ENCODE measurements around the gene CD47.

- no peak for TF ChIP-seq POLR2A (IDR thresholded peaks at IDR 0.05; ENCODE audit: low read depth, low read length)
- no peak for TF ChIP-seq CEBPB (IDR thresholded peaks at IDR 0.05; ENCODE audit: low read depth, low read length)
- TF ChIP-seq, protein P1, sequence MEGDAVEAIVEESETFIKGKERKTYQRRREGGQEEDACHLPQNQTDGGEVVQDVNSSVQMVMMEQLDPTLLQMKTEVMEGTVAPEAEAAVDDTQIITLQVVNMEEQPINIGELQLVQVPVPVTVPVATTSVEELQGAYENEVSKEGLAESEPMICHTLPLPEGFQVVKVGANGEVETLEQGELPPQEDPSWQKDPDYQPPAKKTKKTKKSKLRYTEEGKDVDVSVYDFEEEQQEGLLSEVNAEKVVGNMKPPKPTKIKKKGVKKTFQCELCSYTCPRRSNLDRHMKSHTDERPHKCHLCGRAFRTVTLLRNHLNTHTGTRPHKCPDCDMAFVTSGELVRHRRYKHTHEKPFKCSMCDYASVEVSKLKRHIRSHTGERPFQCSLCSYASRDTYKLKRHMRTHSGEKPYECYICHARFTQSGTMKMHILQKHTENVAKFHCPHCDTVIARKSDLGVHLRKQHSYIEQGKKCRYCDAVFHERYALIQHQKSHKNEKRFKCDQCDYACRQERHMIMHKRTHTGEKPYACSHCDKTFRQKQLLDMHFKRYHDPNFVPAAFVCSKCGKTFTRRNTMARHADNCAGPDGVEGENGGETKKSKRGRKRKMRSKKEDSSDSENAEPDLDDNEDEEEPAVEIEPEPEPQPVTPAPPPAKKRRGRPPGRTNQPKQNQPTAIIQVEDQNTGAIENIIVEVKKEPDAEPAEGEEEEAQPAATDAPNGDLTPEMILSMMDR (conservative IDR thresholded peaks at IDR 0.05; ENCODE audit: low read depth, low read length), result no peak
- no peak for TF ChIP-seq FOS (IDR thresholded peaks at IDR 0.05; ENCODE audit: low read depth, low read length)
- no peak for TF ChIP-seq MAZ (IDR thresholded peaks at IDR 0.05; ENCODE audit: borderline replicate concordance, low read depth, low read length)
- TF ChIP-seq RFX5 (IDR thresholded peaks at IDR 0.05; ENCODE audit: low read depth, low read length), result no peak
Measured at GRCh38 chr3:108130236-108130635, 39.4 kb upstream of the CD47 start.

Data from IMR-90 (cell line).